ENCODE measurements around the gene PRSS56.

PRSS56 gene

DNA sequence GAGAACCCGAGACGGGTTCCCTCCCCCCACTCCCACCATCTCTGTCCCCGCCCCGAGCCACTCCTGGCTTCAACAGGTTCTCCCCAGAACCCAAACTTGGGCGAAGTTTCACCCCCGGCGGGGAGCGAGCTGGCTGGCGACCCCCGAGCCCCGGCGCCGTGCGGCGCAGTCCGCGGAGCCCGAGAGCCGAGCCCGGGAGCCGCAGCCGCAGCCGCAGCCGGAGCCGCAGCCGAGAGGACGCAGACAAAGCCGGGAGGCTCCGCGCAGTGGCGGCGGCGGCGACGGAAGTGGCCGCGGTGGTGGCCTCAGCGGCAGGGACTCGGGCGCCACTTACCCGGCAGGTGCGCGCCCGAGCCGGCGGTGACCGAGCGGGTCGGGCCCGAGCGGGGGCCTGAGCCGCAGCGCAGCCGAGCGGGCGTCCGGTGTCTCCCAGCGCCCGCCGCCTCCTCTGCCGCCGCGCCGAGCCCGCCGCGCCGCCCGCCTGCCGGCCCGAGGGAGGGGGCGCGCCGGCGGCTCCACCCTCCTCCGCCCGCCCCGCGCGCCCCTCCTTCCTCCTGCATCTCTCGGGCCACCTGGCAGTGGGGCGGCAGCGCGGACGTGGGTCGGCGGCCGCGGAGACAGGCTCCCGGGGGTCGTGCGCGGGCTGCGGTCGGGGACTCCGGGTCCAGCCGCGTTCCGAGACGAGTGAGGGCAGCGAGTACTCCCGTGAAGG, 32.6 kb upstream of the PRSS56 start, which contains the start of gene ECEL1:
Gene ECEL1, minus strand, starts transcription at position 450 of the 712 bp plus-strand sequence. CDS start 1,181 bp downstream, outside the sequence.
- Histone ChIP-seq H3K9me3 (ENCODE audit: severe bottlenecking) (no peaks in the 10 kb centered on the region), H3K4me3 (ENCODE audit: severe bottlenecking) (no peak within 1 kb of the TSS), H3K36me3 (ENCODE audit: low read depth) (no peaks in the 10 kb centered on the region), H3K4me1 (ENCODE audit: insufficient read depth, poor library complexity, severe bottlenecking) (no peaks in the 10 kb centered on the region), H3K27ac (ENCODE audit: poor library complexity, severe bottlenecking) (no peak within 1 kb of the TSS), H3K27me3 (ENCODE audit: insufficient read depth, poor library complexity, severe bottlenecking) (peaks cover 51% of the 10 kb centered on the region)
- ATAC-seq (ENCODE audit: low read depth) (no peak), DNase-seq (ENCODE audit: low spot score) (peak; percentile 33)
- TF ChIP-seq, protein P1, sequence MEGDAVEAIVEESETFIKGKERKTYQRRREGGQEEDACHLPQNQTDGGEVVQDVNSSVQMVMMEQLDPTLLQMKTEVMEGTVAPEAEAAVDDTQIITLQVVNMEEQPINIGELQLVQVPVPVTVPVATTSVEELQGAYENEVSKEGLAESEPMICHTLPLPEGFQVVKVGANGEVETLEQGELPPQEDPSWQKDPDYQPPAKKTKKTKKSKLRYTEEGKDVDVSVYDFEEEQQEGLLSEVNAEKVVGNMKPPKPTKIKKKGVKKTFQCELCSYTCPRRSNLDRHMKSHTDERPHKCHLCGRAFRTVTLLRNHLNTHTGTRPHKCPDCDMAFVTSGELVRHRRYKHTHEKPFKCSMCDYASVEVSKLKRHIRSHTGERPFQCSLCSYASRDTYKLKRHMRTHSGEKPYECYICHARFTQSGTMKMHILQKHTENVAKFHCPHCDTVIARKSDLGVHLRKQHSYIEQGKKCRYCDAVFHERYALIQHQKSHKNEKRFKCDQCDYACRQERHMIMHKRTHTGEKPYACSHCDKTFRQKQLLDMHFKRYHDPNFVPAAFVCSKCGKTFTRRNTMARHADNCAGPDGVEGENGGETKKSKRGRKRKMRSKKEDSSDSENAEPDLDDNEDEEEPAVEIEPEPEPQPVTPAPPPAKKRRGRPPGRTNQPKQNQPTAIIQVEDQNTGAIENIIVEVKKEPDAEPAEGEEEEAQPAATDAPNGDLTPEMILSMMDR (IDR thresholded peaks at IDR 0.05; ENCODE audit: poor library complexity, severe bottlenecking): no peak

GRCh38 chr2:232488097-232488711, 32.0 kb upstream of the PRSS56 start:
- ATAC-seq (ENCODE audit: low read depth): peak; percentile 17; the same call in 1 of the 3 replicates
- H3K4me1 ChIP-seq (ENCODE audit: insufficient read depth, poor library complexity, severe bottlenecking): no peaks in the 10 kb centered on the region
- H3K4me3 ChIP-seq (ENCODE audit: severe bottlenecking): no peak overlapping the region

GRCh38 chr2:232488721-232489300, 31.4 kb upstream of the PRSS56 start:
- no peak overlapping the region for H3K4me3 ChIP-seq (ENCODE audit: severe bottlenecking)
- H3K9me3 ChIP-seq (ENCODE audit: severe bottlenecking): no peaks in the 10 kb centered on the region
- DNase-seq (ENCODE audit: low spot score): peak; percentile 28
- H3K36me3 ChIP-seq (ENCODE audit: low read depth): no peaks in the 10 kb centered on the region
- peaks cover 48% of the 10 kb centered on the region for H3K27me3 ChIP-seq (ENCODE audit: insufficient read depth, poor library complexity, severe bottlenecking)
- no peak overlapping the region for H3K27ac ChIP-seq (ENCODE audit: poor library complexity, severe bottlenecking)
- TF ChIP-seq, protein P1 (IDR thresholded peaks at IDR 0.05; ENCODE audit: poor library complexity, severe bottlenecking): no peak
- no peaks in the 10 kb centered on the region for H3K4me1 ChIP-seq (ENCODE audit: insufficient read depth, poor library complexity, severe bottlenecking)
- ATAC-seq (ENCODE audit: low read depth): no peak

More at GRCh38 chr2:232488097-232488711, 32.0 kb upstream of the PRSS56 start:
- peaks cover 48% of the 10 kb centered on the region for H3K27me3 ChIP-seq (ENCODE audit: insufficient read depth, poor library complexity, severe bottlenecking)
- peak; percentile 38 for DNase-seq (ENCODE audit: low spot score)
- no peak overlapping the region for H3K27ac ChIP-seq (ENCODE audit: poor library complexity, severe bottlenecking)
- H3K36me3 ChIP-seq (ENCODE audit: low read depth): no peaks in the 10 kb centered on the region
- H3K9me3 ChIP-seq (ENCODE audit: severe bottlenecking): no peaks in the 10 kb centered on the region
- TF ChIP-seq, protein P1 (IDR thresholded peaks at IDR 0.05; ENCODE audit: poor library complexity, severe bottlenecking): no peak

GRCh38 chr2:232489516-232490220, 30.5 kb upstream of the PRSS56 start:
- H3K4me3 ChIP-seq (ENCODE audit: severe bottlenecking): no peak overlapping the region
- TF ChIP-seq, protein P1 (IDR thresholded peaks at IDR 0.05; ENCODE audit: poor library complexity, severe bottlenecking): no peak
- no peaks in the 10 kb centered on the region for H3K9me3 ChIP-seq (ENCODE audit: severe bottlenecking)
- peak; percentile 38 for DNase-seq (ENCODE audit: low spot score)
- no peaks in the 10 kb centered on the region for H3K4me1 ChIP-seq (ENCODE audit: insufficient read depth, poor library complexity, severe bottlenecking)
- no peaks in the 10 kb centered on the region for H3K36me3 ChIP-seq (ENCODE audit: low read depth)
- H3K27me3 ChIP-seq (ENCODE audit: insufficient read depth, poor library complexity, severe bottlenecking): peaks cover 43% of the 10 kb centered on the region
- no peak for ATAC-seq (ENCODE audit: low read depth)
- H3K27ac ChIP-seq (ENCODE audit: poor library complexity, severe bottlenecking): no peak overlapping the region

All from RWPE2 (cell line).